Cerebellar cortex (tissue), 1 donor: ENCODE data around the gene CDCA5.
A peak's percentile ranks its signal among the peaks of the same experiment; 100 is the strongest.

Source experiments
- DNase-seq: peaks from one replicate; pipeline ENCODE4 v3.0.0-alpha.2; 2015; ENCODE audit warnings: low spot score

CDCA5 gene

GRCh38 chr11:65107078-65107477, 23.2 kb upstream of the CDCA5 start:
- no peak for DNase-seq

GRCh38 chr11:65104628-65105027, 20.8 kb upstream of the CDCA5 start:
- no peak for DNase-seq

- no peak for DNase-seq
Measured at GRCh38 chr11:65103476-65103875, 19.6 kb upstream of the CDCA5 start.

- DNase-seq: no peak
Measured at GRCh38 chr11:65102142-65103095, 18.6 kb upstream of the CDCA5 start.

GRCh38 chr11:65100674-65101350, 17.0 kb upstream of the CDCA5 start:
- DNase-seq: no peak

GRCh38 chr11:65096926-65097325, 13.1 kb upstream of the CDCA5 start:
- no peak for DNase-seq

GRCh38 chr11:65095974-65096806, 12.3 kb upstream of the CDCA5 start, which contains the start of gene VPS51:
TSS of gene VPS51 (plus strand) at chr11:65096214. CDS start at chr11:65096251, 37 bp downstream.
- peak; percentile 92 for DNase-seq

- no peak for DNase-seq
Measured at GRCh38 chr11:65095427-65095826, 11.6 kb upstream of the CDCA5 start.

- no peak for DNase-seq
Measured at GRCh38 chr11:65090628-65091027, 6.8 kb upstream of the CDCA5 start.

- DNase-seq: no peak
Measured at GRCh38 chr11:65089621-65090020, 5.8 kb upstream of the CDCA5 start.

GRCh38 chr11:65087827-65088226, 4.0 kb upstream of the CDCA5 start:
- DNase-seq: no peak

GRCh38 chr11:65087216-65087615, 3.4 kb upstream of the CDCA5 start:
- DNase-seq: no peak

- no peak for DNase-seq
Measured at GRCh38 chr11:65086809-65087208, 3.0 kb upstream of the CDCA5 start.

GRCh38 chr11:65085446-65085845, 1.6 kb upstream of the CDCA5 start:
- no peak for DNase-seq

- no peak for DNase-seq
Measured at GRCh38 chr11:65084598-65085375, 947 bp upstream of the CDCA5 start.

GRCh38 chr11:65083134-65083833, 556 bp downstream of the CDCA5 start:
- no peak for DNase-seq

- DNase-seq: no peak
Measured at GRCh38 chr11:65078786-65079342, 5.0 kb downstream of the CDCA5 start.

- peak; percentile 45 for DNase-seq
Measured at GRCh38 chr11:65078151-65078550, 5.7 kb downstream of the CDCA5 start.

GRCh38 chr11:65077451-65077850, 6.4 kb downstream of the CDCA5 start:
- DNase-seq: peak; percentile 26

GRCh38 chr11:65072631-65072966, 11.2 kb downstream of the CDCA5 start:
- no peak for DNase-seq
